ENCODE data around the gene CCDC182.

GRCh38 chr17:57720386-57721035 lies 24.6 kb downstream of the CCDC182 start:
- TF ChIP-seq EZH2 (IDR thresholded peaks at IDR 0.05; ENCODE audit: insufficient read depth, poor library complexity, severe bottlenecking) (no peak), EZH2phosphoT487 (IDR thresholded peaks at IDR 0.05; ENCODE audit: insufficient read depth, low read depth) (no peak)
